ENCODE data around the gene AGBL1. TPM values are rescaled to one million over a fixed set of nuclear protein-coding genes. Genes with fewer than 3 reads are reported as not detected.

Gene AGBL1
- polyA plus RNA-seq, 1 donor (not counting 4 experiments of a cell fraction or from before 2014, with no cell fraction given): not detected

- no peak overlapping the region for H3K4me3 ChIP-seq (ENCODE audit: control insufficient read depth in 2 of 3, extremely low read depth in 1 of 3, insufficient read depth in 2 of 3, low read depth in 1 of 3, low read length in 3 of 3)
- no peak for TF ChIP-seq EZH2 (IDR thresholded peaks at IDR 0.05; ENCODE audit: low read length)
- TF ChIP-seq CTCF (optimal IDR thresholded peaks at IDR 0.05 in 1 of 3, IDR thresholded peaks at IDR 0.05 in 1 of 3, conservative IDR thresholded peaks at IDR 0.05 in 1 of 3; ENCODE audit: extremely low read depth in 1 of 3, insufficient read depth in 2 of 3, low read length in 3 of 3): no peak
- dilution Hi-C loops (cut with MboI; ENCODE audit: extremely low pct_ligation_motif_present, low sequenced_read_pairs): no loop called here
- no peak for DNase-seq (ENCODE audit: low read depth, low spot score)
- no peaks in the 10 kb centered on the region for H4K20me1 ChIP-seq (ENCODE audit: control insufficient read depth, extremely low read depth, insufficient read depth, low read length)
- H3K36me3 ChIP-seq (ENCODE audit: control insufficient read depth in 2 of 2, extremely low read depth in 1 of 2, insufficient read depth in 2 of 2, low read length in 2 of 2): no peaks in the 10 kb centered on the region
- no peak overlapping the region for H3K27ac ChIP-seq (ENCODE audit: control insufficient read depth, insufficient read depth, low read length)
- H3K4me2 ChIP-seq (ENCODE audit: control insufficient read depth, extremely low read depth, insufficient read depth, low read depth, low read length): no peak overlapping the region
- no peaks in the 10 kb centered on the region for H3K4me1 ChIP-seq (ENCODE audit: control insufficient read depth, extremely low read depth, insufficient read depth, low read length)
- H3K9me3 ChIP-seq (ENCODE audit: control insufficient read depth, low read depth, low read length): no peaks in the 10 kb centered on the region
- no peaks in the 10 kb centered on the region for H3K79me2 ChIP-seq (ENCODE audit: control insufficient read depth, insufficient read depth, low read length)
- no peaks in the 10 kb centered on the region for H3K27me3 ChIP-seq (ENCODE audit: control insufficient read depth, extremely low read depth, insufficient read depth, low read length)
- no peak overlapping the region for H2AFZ ChIP-seq (ENCODE audit: control insufficient read depth, low read length)
- no peak for FAIRE-seq
- no peaks in the 10 kb centered on the region for H3K9me1 ChIP-seq (ENCODE audit: control insufficient read depth, extremely low read depth, insufficient read depth, low read length)
- H3K9ac ChIP-seq (ENCODE audit: control insufficient read depth, extremely low read depth, insufficient read depth, low read length): no peak overlapping the region
These were observed 749.6 kb downstream of the AGBL1 start for GRCh38 chr15:86829245-86829644.

- TF ChIP-seq CTCF (optimal IDR thresholded peaks at IDR 0.05 in 1 of 3, IDR thresholded peaks at IDR 0.05 in 1 of 3, conservative IDR thresholded peaks at IDR 0.05 in 1 of 3; ENCODE audit: extremely low read depth in 1 of 3, insufficient read depth in 2 of 3, low read length in 3 of 3) (no peak), EZH2 (IDR thresholded peaks at IDR 0.05; ENCODE audit: low read length) (no peak)
- H3K4me1 ChIP-seq (ENCODE audit: control insufficient read depth, extremely low read depth, insufficient read depth, low read length): no peaks in the 10 kb centered on the region
- no peak overlapping the region for H3K4me3 ChIP-seq (ENCODE audit: control insufficient read depth in 2 of 3, extremely low read depth in 1 of 3, insufficient read depth in 2 of 3, low read depth in 1 of 3, low read length in 3 of 3)
- no peak overlapping the region for H2AFZ ChIP-seq (ENCODE audit: control insufficient read depth, low read length)
- no peaks in the 10 kb centered on the region for H3K9me1 ChIP-seq (ENCODE audit: control insufficient read depth, extremely low read depth, insufficient read depth, low read length)
- no peaks in the 10 kb centered on the region for H3K27me3 ChIP-seq (ENCODE audit: control insufficient read depth, extremely low read depth, insufficient read depth, low read length)
- H3K9me3 ChIP-seq (ENCODE audit: control insufficient read depth, low read depth, low read length): no peaks in the 10 kb centered on the region
- no peaks in the 10 kb centered on the region for H3K79me2 ChIP-seq (ENCODE audit: control insufficient read depth, insufficient read depth, low read length)
- no peak overlapping the region for H3K9ac ChIP-seq (ENCODE audit: control insufficient read depth, extremely low read depth, insufficient read depth, low read length)
- dilution Hi-C loops (cut with MboI; ENCODE audit: extremely low pct_ligation_motif_present, low sequenced_read_pairs): no loop called here
- FAIRE-seq: no peak
- no peak overlapping the region for H3K4me2 ChIP-seq (ENCODE audit: control insufficient read depth, extremely low read depth, insufficient read depth, low read depth, low read length)
- no peak for DNase-seq (ENCODE audit: low read depth, low spot score)
- no peaks in the 10 kb centered on the region for H4K20me1 ChIP-seq (ENCODE audit: control insufficient read depth, extremely low read depth, insufficient read depth, low read length)
- no peak overlapping the region for H3K27ac ChIP-seq (ENCODE audit: control insufficient read depth, insufficient read depth, low read length)
- H3K36me3 ChIP-seq (ENCODE audit: control insufficient read depth in 2 of 2, extremely low read depth in 1 of 2, insufficient read depth in 2 of 2, low read length in 2 of 2): no peaks in the 10 kb centered on the region
These were observed 750.6 kb downstream of the AGBL1 start for GRCh38 chr15:86830304-86830703.
